ENCODE data around the gene GLIPR1.
"Not testable (repeated sequence)": the region's sequence is repeated elsewhere in the genome, so short reads cannot be mapped to it uniquely, and the experiment has no call there.

Gene GLIPR1

DNA sequence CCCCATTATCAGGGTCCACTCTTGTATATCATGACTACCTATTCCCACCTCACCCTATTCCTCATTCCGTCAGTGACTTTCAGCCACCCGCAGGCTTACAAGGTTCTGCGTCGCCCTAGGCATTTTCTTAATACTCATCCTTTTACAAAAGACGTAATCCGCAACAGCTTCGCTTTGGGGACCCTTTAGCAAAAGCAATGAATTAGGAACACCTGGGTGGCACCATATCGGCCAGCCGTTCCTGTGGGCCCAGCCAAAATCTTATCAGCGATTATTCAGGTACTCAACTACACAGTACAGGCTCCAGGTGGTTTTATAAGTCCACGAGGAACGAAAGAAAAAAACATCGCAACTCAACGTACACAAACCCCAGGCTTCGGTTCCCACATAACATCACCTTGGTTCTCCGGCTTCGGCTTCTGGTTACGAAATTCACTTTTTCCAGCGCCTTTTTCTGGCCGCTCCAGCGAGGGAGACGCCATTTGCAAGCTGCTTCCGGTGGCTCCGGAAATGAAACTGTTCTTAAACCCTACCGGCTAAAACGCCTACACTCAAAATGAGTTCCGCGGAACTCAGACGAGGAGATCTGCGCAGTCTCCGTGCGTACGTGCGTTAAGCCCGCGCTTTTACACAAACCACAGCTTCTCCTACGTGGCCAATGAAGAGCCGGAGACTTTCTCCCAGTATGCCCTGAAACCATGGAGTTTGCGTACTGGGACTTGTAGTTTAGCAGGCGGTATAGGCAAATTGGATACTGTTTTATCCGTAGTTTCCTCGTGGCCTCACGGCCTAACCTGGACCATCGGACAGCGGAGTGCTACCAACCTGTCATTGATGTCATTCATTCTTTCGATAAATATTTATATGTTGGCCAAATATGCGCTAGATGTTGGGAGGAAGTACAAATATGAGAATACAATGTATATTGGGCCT, 30.8 kb downstream of the GLIPR1 start, which contains the start of gene KRR1:
TSS of gene KRR1 (minus strand) at position 494 of the 933 bp plus-strand sequence. CDS start at position 482, 12 bp downstream.
- peak; percentile 80 for DNase-seq

DNA sequence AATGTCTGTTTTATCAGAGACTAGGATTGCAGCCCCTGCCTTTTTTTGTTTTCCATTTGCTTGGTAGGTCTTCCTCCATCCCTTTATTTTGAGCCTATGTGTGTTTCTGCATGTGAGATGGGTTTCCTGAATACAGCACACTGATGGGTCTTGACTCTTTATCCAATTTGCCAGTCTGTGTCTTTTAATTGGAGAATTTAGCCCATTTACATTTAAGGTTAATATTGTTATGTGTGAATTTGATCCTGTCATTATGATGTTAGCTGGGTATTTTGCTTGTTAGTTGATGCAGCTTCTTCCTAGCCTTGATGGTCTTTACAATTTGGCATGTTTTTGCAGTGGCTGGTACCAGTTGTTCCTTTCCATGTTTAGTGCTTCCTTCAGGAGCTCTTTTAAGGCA, 40.7 kb downstream of the GLIPR1 start:
- not testable (repeated sequence) for DNase-seq

DNA sequence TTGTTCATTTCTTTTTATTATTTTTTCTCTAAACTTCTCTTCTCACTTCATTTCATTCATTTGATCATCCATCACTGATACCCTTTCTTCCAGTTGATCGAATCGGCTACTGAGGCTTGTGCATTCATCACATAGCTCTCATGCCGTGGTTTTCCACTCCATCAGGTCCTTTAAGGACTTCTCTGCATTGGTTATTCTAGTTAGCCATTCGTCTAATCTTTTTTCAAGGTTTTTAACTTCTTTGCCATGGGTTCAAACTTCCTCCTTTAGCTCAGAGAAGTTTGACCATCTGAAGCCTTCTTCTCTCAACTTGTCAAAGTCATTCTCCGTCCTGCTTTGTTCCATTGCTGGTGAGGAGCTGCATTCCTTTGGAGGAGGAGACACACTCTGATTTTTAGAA, 41.6 kb downstream of the GLIPR1 start:
- not testable (repeated sequence) for DNase-seq

GRCh38 chr12:75525263-75525662, 44.7 kb downstream of the GLIPR1 start:
- no peak for DNase-seq

DNA sequence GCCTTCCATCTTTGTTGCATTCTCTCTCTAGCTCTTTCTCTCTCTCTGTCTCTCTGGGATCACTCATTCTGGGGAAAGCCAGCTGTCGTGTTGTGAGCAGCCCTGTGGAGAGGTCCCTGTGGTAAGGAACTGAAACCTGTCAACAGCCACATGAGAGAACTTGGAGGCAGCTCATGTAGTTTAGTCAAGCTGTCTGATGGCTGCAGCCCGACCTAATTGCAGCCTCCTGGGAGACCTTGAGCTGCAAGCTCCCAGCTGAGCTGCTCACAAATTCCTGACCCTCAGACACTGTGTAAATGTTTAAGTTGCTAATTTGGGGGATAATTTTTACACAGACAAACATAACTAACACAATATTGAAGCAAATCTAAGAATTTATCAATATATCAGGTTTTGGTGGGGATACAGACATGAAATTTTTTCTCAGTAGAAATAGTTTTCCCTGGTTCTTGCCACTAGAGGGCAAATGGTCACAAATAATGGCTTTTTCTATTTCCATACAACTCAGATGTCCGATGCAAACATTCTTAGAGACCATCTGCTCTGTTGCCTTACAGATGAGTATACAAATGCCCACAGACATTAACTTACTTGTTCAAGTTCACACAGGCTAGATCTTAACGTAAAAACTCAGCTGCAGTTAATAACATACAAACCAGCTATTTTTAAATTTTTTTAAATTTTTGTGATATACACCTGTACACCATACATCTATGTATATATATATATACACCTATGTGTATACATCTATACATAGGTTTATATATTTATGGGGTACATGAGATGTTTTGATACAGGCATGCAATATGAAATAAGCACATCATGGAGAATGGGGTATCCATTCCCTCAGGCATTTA, 46.3 kb downstream of the GLIPR1 start:
- DNase-seq: peak; percentile 43

DNA sequence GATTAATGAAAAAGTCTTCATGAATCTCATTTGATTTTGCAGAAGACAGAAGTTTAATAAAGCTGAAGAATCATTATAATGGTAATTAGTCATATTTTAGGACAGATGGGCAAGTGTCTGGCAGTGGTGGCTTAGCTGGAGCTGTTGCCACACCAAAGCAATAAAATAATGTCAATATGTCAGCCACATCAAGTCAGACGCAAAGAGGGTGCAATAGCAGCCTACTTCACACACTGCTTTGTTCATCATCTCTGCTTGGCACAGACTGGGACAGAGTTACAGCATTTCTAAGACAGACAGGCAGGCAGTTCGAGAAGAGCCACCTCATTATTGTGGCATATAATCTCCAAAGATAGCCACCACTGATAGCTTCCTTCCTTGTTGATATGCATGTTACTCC, 47.7 kb downstream of the GLIPR1 start:
- DNase-seq: no peak

DNA sequence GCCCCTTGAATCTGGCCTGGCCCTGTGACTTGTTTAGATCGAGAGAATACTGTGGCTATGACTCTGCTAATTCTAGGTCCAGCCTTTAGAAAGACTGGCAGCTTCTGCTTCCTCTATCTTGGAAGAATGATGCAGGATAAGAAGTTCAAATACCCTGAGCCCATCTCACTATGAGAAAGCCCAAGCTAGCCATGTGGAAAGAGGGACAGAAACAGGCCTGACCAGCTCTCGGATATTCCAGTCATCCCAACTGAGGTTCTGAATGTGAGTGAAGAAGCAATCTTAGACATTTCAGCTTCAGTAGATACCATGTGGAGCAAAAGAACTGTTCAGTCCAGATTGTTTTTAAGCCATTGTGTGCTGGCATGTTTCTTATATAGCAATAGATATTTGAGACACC, 48.1 kb downstream of the GLIPR1 start:
- DNase-seq: no peak

- no peak for DNase-seq
Observed at GRCh38 chr12:75529316-75529715, 48.8 kb downstream of the GLIPR1 start.

DNA sequence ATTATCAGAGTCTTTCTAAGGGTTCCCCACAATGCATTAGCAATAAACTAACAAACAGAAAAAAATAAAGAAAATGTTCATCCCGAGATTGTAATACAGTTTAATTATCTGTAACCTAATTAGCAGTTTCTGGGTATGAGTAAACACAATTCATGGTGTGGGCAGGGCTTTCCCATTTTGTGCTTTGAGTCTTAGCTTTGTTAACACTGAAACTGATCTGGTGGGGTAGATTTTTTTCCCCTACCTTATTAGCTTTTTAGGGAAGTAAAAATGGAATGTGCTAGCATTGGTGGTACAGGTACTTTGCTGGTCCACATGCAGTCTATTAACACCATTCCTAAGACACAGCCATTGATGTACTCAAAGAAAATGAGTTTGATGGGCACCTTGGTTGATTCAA, 49.3 kb downstream of the GLIPR1 start:
- DNase-seq: no peak

- no peak for DNase-seq
Observed at GRCh38 chr12:75533239-75533638, 52.7 kb downstream of the GLIPR1 start.

GRCh38 chr12:75539889-75540288, 59.3 kb downstream of the GLIPR1 start:
- no peak for DNase-seq

DNA sequence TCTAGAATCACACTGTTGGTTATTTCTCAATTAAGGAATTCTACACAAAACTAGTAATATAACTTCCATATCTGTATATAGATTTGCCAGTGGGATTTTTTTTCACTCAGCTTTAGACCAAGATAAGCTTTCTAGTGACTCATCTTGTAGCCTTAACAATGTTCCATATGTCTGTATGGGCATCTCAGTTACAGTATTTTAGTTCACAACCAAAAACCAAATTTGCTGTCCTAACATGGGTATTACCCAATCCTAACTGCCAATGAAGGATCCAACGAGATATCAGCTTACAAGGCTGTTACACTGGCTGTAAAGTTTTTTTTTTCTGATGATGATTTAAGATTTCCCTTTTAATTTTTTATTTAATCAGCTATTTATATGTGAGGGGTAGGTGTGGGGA, 62.4 kb downstream of the GLIPR1 start:
- DNase-seq: no peak

- no peak for DNase-seq
Observed at GRCh38 chr12:75543529-75543928, 63.0 kb downstream of the GLIPR1 start.

GRCh38 chr12:75545636-75546035, 65.1 kb downstream of the GLIPR1 start:
- DNase-seq: no peak

DNA sequence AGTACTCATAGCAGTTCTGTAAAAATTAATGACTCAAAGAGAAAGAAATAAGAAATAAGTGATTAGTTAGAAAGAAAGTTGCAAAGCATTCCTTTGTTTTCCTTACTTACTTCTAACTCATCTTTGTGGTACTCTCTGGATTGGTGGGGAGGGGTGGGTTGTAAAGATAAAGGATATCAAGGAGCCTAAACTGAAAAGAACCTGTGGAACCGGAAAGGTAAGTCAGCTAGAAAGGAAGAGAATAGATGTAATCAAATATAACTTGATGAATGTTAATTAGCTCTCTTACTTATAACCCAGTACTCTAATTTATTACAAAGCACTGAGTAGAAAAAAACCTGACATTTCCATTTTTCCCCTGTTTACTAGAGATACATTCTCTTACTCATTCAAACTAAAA, 68.3 kb downstream of the GLIPR1 start:
- DNase-seq: no peak

DNA sequence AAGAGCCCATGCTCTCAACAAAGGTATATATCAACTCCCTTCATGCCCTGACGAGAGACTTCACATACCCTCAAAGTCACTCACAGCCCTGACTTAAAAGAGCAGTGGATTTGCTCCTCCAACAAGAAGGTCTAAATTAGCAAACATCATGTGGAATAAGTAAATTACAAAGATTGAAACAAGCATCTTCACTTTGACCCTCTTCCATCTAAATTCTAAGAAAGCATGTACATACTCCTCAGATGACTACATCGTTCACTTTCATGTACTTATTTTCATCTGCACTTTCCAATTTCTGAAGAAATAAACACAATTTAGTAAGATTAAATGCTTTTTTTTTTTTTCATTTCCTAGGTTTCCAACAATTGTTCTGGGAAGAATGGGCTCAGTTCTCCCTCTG, 69.4 kb downstream of the GLIPR1 start:
- no peak for DNase-seq

DNA sequence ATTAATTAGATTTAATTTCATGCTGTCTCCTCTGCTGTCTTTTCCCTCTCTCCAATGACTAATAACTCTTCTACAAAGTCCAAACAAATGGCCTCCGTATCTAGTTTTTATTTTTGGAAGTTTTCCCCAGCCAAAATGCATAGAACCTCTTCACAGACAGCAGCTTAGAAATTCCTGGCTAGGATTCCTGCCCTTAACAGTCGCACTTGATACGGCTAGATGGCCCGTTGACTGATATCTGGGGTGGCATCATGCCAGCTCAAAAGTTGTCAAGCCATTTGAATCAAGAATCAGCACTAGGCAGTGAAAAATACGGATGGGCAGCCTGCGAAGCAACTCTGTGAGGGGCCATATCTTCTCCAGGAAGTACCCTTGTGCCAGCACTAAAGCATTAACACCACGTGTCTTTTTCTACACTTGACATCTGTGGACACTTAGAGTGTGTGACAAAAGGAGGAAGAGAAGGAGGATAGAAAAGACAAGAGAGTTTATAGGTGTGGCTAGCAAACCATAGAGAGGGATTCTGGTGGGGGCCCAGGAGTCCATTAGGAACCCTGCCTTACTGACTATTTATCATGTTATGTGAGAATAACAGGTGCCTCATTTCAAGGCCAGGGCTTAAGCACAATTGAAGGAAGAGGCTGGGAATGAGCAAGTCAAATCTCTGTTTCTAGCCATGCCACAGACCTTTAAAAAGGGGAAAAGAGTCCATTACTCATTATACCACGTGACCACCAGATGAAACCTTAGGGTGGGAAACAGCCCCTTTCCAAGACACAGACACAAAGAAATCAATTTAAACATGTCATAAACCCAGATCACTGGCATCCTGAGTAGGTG, 70.1 kb downstream of the GLIPR1 start:
- DNase-seq: no peak

GRCh38 chr12:75551477-75551876, 70.9 kb downstream of the GLIPR1 start:
- no peak for DNase-seq

DNA sequence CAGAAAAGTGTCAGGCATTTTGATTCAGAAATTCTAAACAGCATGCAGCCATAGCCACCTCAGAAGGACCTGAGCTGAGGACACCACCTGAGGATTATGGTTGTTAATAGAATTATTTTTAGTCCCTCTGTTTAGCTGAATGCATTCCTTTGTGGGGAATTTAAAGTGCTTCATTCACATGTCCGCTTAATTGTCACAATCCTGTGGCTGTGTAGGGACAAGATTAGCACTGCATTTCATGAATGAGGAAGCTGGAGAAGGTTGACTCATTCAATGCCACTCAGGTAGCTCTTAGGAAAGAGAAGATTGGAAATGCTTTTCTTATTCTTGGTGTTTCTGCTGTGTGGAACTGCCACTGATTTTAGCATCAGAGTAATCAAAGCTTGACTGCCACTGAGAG, 72.8 kb downstream of the GLIPR1 start:
- no peak for DNase-seq
